Measurements from ENCODE around the gene NPTN.
"Not testable (repeated sequence)": the region's sequence is repeated elsewhere in the genome, so short reads cannot be mapped to it uniquely, and the experiment has no call there.

NPTN gene

DNA sequence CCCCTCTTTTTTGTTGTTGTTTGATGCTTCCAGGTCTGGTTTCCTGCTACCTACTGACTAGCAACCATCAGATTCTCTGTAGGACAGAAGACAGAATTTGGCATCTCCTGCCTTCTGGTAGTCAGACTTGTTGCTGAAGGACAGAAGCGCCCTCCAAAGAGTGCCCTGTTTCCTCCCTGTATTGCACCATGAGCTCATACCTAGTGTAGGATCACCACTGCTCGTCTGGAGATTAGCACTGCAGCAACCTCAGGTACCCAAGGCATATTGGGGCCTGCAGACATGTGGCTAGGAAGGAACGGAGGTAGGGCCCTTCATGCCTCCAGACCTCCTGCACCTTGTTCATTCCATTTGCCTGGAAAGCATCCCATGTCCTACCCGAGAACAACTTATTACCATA is 78.1 kb downstream of the NPTN start:
- H3K4me1 ChIP-seq = no peaks in the 10 kb centered on the region
- no peaks in the 10 kb centered on the region for H3K27me3 ChIP-seq (ENCODE audit: control insufficient read depth, insufficient read depth, low read length)
- H3K79me2 ChIP-seq = no peaks in the 10 kb centered on the region
- H3K4me3 ChIP-seq (ENCODE audit: low read depth, low read length) = no peak overlapping the region
- H3K9me3 ChIP-seq (ENCODE audit: control insufficient read depth, low read length) = no peaks in the 10 kb centered on the region
- H3K27ac ChIP-seq = no peak overlapping the region
- TF ChIP-seq, protein P1, sequence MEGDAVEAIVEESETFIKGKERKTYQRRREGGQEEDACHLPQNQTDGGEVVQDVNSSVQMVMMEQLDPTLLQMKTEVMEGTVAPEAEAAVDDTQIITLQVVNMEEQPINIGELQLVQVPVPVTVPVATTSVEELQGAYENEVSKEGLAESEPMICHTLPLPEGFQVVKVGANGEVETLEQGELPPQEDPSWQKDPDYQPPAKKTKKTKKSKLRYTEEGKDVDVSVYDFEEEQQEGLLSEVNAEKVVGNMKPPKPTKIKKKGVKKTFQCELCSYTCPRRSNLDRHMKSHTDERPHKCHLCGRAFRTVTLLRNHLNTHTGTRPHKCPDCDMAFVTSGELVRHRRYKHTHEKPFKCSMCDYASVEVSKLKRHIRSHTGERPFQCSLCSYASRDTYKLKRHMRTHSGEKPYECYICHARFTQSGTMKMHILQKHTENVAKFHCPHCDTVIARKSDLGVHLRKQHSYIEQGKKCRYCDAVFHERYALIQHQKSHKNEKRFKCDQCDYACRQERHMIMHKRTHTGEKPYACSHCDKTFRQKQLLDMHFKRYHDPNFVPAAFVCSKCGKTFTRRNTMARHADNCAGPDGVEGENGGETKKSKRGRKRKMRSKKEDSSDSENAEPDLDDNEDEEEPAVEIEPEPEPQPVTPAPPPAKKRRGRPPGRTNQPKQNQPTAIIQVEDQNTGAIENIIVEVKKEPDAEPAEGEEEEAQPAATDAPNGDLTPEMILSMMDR (IDR thresholded peaks at IDR 0.05) = no peak
- H2AFZ ChIP-seq = no peak overlapping the region
- no peaks in the 10 kb centered on the region for H3K36me3 ChIP-seq (ENCODE audit: control insufficient read depth, insufficient read depth, low read length)
- H3K9ac ChIP-seq = no peak overlapping the region
- H3K4me2 ChIP-seq (ENCODE audit: low read length) = no peak overlapping the region

DNA sequence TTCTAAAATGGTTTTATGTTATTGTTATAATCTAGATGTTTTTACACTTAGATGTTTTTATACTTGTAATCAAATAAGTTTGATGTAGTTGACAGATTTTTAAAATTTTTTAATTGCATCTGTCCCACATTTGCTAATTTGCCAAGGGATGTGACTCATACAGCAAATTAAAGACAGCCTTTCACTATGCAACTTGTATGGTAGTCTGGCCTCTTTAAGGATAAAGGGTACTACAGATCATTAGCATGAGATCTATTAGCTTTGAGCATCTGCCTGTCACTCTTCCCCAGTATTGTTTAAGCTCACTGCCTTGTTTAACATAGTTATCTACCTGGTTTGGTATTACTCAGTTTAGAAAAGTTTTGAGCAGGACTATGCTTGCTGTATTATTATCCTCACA is 83.0 kb downstream of the NPTN start:
- Histone ChIP-seq H3K4me3 (ENCODE audit: low read depth, low read length) (no peak overlapping the region), H3K27ac (no peak overlapping the region), H3K36me3 (ENCODE audit: control insufficient read depth, insufficient read depth, low read length) (no peaks in the 10 kb centered on the region), H3K4me2 (ENCODE audit: low read length) (no peak overlapping the region), H3K27me3 (ENCODE audit: control insufficient read depth, insufficient read depth, low read length) (no peaks in the 10 kb centered on the region), H3K9ac (no peak overlapping the region), H3K9me3 (ENCODE audit: control insufficient read depth, low read length) (no peaks in the 10 kb centered on the region), H3K4me1 (no peaks in the 10 kb centered on the region), H3K79me2 (no peaks in the 10 kb centered on the region), H2AFZ (no peak overlapping the region)
- TF ChIP-seq, protein P1 (IDR thresholded peaks at IDR 0.05) = no peak

GRCh38 chr15:73548925-73549324 is 84.3 kb downstream of the NPTN start:
- not testable (repeated sequence) for H3K4me3 ChIP-seq (ENCODE audit: low read depth, low read length); H3K36me3 ChIP-seq (ENCODE audit: control insufficient read depth, insufficient read depth, low read length); H3K9ac ChIP-seq; H3K27me3 ChIP-seq (ENCODE audit: control insufficient read depth, insufficient read depth, low read length); H3K9me3 ChIP-seq (ENCODE audit: control insufficient read depth, low read length); H3K27ac ChIP-seq; H3K4me2 ChIP-seq (ENCODE audit: low read length); H2AFZ ChIP-seq; H3K4me1 ChIP-seq; H3K79me2 ChIP-seq

GRCh38 chr15:73541479-73541878 is 91.7 kb downstream of the NPTN start:
- no peak overlapping the region for H3K4me3 ChIP-seq (ENCODE audit: low read depth, low read length)
- H3K9ac ChIP-seq = no peak overlapping the region
- no peak overlapping the region for H3K4me2 ChIP-seq (ENCODE audit: low read length)
- no peaks in the 10 kb centered on the region for H3K9me3 ChIP-seq (ENCODE audit: control insufficient read depth, low read length)
- H2AFZ ChIP-seq = no peak overlapping the region
- H3K4me1 ChIP-seq = no peaks in the 10 kb centered on the region
- TF ChIP-seq, protein P1 (IDR thresholded peaks at IDR 0.05) = no peak
- no peaks in the 10 kb centered on the region for H3K27me3 ChIP-seq (ENCODE audit: control insufficient read depth, insufficient read depth, low read length)
- no peaks in the 10 kb centered on the region for H3K36me3 ChIP-seq (ENCODE audit: control insufficient read depth, insufficient read depth, low read length)
- no peaks in the 10 kb centered on the region for H3K79me2 ChIP-seq
- H3K27ac ChIP-seq = no peak overlapping the region

DNA sequence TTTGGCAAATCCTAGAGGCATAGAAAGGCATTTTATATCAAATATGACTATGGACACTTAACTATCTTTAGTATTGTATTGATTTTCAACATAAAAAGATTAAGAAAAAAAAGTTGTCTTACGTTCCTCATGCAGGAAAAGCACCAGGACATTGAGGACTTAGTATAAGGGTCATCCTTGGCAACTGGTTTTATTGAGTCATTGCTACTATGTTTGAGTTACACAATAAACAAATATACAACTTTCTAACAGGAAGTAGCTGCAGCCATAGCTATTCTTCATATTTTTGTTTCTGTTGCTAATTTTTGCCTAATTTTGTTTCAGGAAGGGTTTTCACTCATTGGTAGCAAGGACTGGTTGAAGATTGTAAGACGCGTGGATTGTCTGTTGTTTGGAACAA is 93.0 kb downstream of the NPTN start:
- H3K4me3 ChIP-seq (ENCODE audit: low read depth, low read length) = no peak overlapping the region
- H3K27ac ChIP-seq = no peak overlapping the region
- no peaks in the 10 kb centered on the region for H3K9me3 ChIP-seq (ENCODE audit: control insufficient read depth, low read length)
- H2AFZ ChIP-seq = no peak overlapping the region
- no peak overlapping the region for H3K9ac ChIP-seq
- no peaks in the 10 kb centered on the region for H3K27me3 ChIP-seq (ENCODE audit: control insufficient read depth, insufficient read depth, low read length)
- H3K36me3 ChIP-seq (ENCODE audit: control insufficient read depth, insufficient read depth, low read length) = no peaks in the 10 kb centered on the region
- H3K4me1 ChIP-seq = no peaks in the 10 kb centered on the region
- TF ChIP-seq, protein P1 (IDR thresholded peaks at IDR 0.05) = no peak
- H3K79me2 ChIP-seq = no peaks in the 10 kb centered on the region
- no peak overlapping the region for H3K4me2 ChIP-seq (ENCODE audit: low read length)
